ENCODE measurements around the gene BANF1.
A peak's percentile ranks its signal among the peaks of the same experiment; 100 is the strongest.
"Not testable (repeated sequence)": the region's sequence is repeated elsewhere in the genome, so short reads cannot be mapped to it uniquely, and the experiment has no call there.

The BANF1 gene

GRCh38 chr11:66011785-66012303, 9.5 kb downstream of the BANF1 start, which contains the start of gene CST6:
CST6 (plus strand) TSS chr11:66012008; CDS start chr11:66012045, 37 bp downstream.
- peak; percentile 82 for DNase-seq

- DNase-seq = peak; percentile 50
These were observed 10.2 kb downstream of the BANF1 start for GRCh38 chr11:66012371-66012945.

- DNase-seq = peak; percentile 25
These were observed 10.9 kb downstream of the BANF1 start for GRCh38 chr11:66012946-66013761.

GRCh38 chr11:66013762-66014100, 11.4 kb downstream of the BANF1 start:
- no peak for DNase-seq

- no peak for DNase-seq
These were observed 12.6 kb downstream of the BANF1 start for GRCh38 chr11:66014804-66015453.

GRCh38 chr11:66015454-66015881, 13.2 kb downstream of the BANF1 start:
- DNase-seq = no peak

GRCh38 chr11:66015936-66016792, 13.9 kb downstream of the BANF1 start:
- no peak for DNase-seq

- DNase-seq = no peak
These were observed 14.5 kb downstream of the BANF1 start for GRCh38 chr11:66016793-66017177.

- DNase-seq = no peak
These were observed 15.0 kb downstream of the BANF1 start for GRCh38 chr11:66017321-66017720.

GRCh38 chr11:66020212-66020611, 17.9 kb downstream of the BANF1 start:
- DNase-seq = no peak

- peak; percentile 91 for DNase-seq
These were observed 18.5 kb downstream of the BANF1 start for GRCh38 chr11:66020618-66021357.

GRCh38 chr11:66022401-66023185, 20.3 kb downstream of the BANF1 start:
- DNase-seq = peak; percentile 85

GRCh38 chr11:66023186-66023440, 20.8 kb downstream of the BANF1 start:
- DNase-seq = not testable (repeated sequence)

- DNase-seq = no peak
These were observed 23.8 kb downstream of the BANF1 start, which contains the start of gene CATSPER1 for GRCh38 chr11:66026017-66026529. CATSPER1 (minus strand) TSS chr11:66026479; CDS start chr11:66026379, 100 bp downstream.

GRCh38 chr11:66032957-66033735, 30.8 kb downstream of the BANF1 start:
- peak; percentile 38 for DNase-seq

GRCh38 chr11:66035653-66036333, 33.5 kb downstream of the BANF1 start:
- no peak for DNase-seq

GRCh38 chr11:66036334-66036710, 34.0 kb downstream of the BANF1 start:
- no peak for DNase-seq

GRCh38 chr11:66037327-66037726, 35.0 kb downstream of the BANF1 start:
- DNase-seq = no peak

GRCh38 chr11:66039765-66040164, 37.5 kb downstream of the BANF1 start:
- no peak for DNase-seq

Measured in DMS53 (cell line).